Endothelial cell of umbilical vein (primary cell): ENCODE data around the gene SH3TC1. TPM values are rescaled to one million over a fixed set of nuclear protein-coding genes. Genes with fewer than 3 reads are reported as not detected.

ENCODE experiments used
- BruUV-seq: library from RNA; stranded (reverse); fragments of 400-500 nt; replicated peaks from 2 replicates; lab custom pipeline; 2021; lab: Mats Ljungman, UMichigan
- CTCF ChIA-PET: fragments of 300-600, 350-600 bp; sonication (Branson Sonifier 250); formaldehyde crosslinking; loops from one replicate; lab custom pipeline; 2021; ENCODE audit warnings: antibody characterized with exemption, inconsistent platforms; lab: Charles Lee
- POLR2A ChIA-PET: fragments of 300-600, 350-600 bp; sonication (Branson Sonifier 250); formaldehyde crosslinking; loops from one replicate; lab custom pipeline; 2021; ENCODE audit warnings: antibody characterized with exemption, inconsistent platforms; lab: Charles Lee
- DNase-seq: peaks from one replicate; pipeline ENCODE4 v3.0.0-alpha.2; 2011; ENCODE audit warnings: low read depth, low spot score
- FAIRE-seq: peaks from 2 replicates; lab custom pipeline; 2011; peaks lifted over from hg19 to GRCh38; lab: Jason Lieb, UNC
- H2AFZ ChIP-seq: 2 replicates; pipeline ENCODE4 v1.6.0; 2012; ENCODE audit warnings: low read depth, low read length, control low read depth, inconsistent platforms
- H3K27ac ChIP-seq: 2 replicates; pipeline ENCODE4 v1.5.1; 2011; ENCODE audit warnings: low read depth, mild to moderate bottlenecking, control low read depth, low read length, moderate library complexity; ENCODE audit not compliant: insufficient read depth
- H3K27me3 ChIP-seq, 2 experiments: 2 replicates each; pipeline versions ENCODE4 v1.6.0 to v1.6.1; 2011; ENCODE audit warnings: low read length in 2 of 2, mixed read lengths in 1 of 2; ENCODE audit not compliant: control insufficient read depth in 2 of 2, insufficient read depth in 2 of 2
- H3K36me3 ChIP-seq, 2 experiments: 2 replicates in 1 of 2; 3 replicates in 1 of 2; pipeline ENCODE4 v1.5.1; 2011; ENCODE audit warnings: low read length in 2 of 2, mild to moderate bottlenecking in 1 of 2, moderate library complexity in 1 of 2; ENCODE audit not compliant: control insufficient read depth in 2 of 2, insufficient read depth in 2 of 2; ENCODE audit errors: extremely low read depth in 1 of 2
- H3K4me1 ChIP-seq: 3 replicates; pipeline ENCODE4 v1.5.1; 2011; ENCODE audit warnings: mild to moderate bottlenecking, low read length; ENCODE audit not compliant: control insufficient read depth, insufficient read depth; ENCODE audit errors: extremely low read depth
- H3K4me2 ChIP-seq: 2 replicates; pipeline ENCODE4 v1.6.1; 2011; ENCODE audit warnings: low read length, control low read depth, mixed read lengths; ENCODE audit not compliant: insufficient read depth
- H3K4me3 ChIP-seq, 3 experiments: fragments of 200-600 bp in 1 of 3; sonication (generic), shearing (Covaris generic) in 1 of 3; replicated peaks in 1 of 3; 2 replicates each; pipeline ENCODE4 v1.5.1; 2011 to 2016; ENCODE audit warnings: control low read depth in 3 of 3, low read length in 3 of 3, mild to moderate bottlenecking in 2 of 3, inconsistent platforms in 1 of 3, low read depth in 1 of 3, moderate library complexity in 1 of 3; ENCODE audit not compliant: insufficient read depth in 1 of 3
- H3K79me2 ChIP-seq: 2 replicates; pipeline ENCODE4 v1.6.0; 2012; ENCODE audit warnings: low read length, inconsistent platforms; ENCODE audit not compliant: control insufficient read depth, insufficient read depth
- H3K9ac ChIP-seq: replicated peaks from 2 replicates; pipeline ENCODE3; 2011; ENCODE audit warnings: low read length, control low read depth; ENCODE audit not compliant: insufficient read depth; ENCODE audit errors: extremely low read depth
- H3K9me1 ChIP-seq: replicated peaks from 3 replicates; pipeline ENCODE4 v1.6.0; 2011; ENCODE audit warnings: mild to moderate bottlenecking, low read length; ENCODE audit not compliant: control insufficient read depth, insufficient read depth; ENCODE audit errors: extremely low read depth
- H3K9me3 ChIP-seq: replicated peaks from 2 replicates; pipeline ENCODE4 v1.5.1; 2012; ENCODE audit warnings: low read length, inconsistent platforms; ENCODE audit not compliant: control insufficient read depth, insufficient read depth
- H4K20me1 ChIP-seq: replicated peaks from 2 replicates; pipeline ENCODE3; 2011; ENCODE audit warnings: mild to moderate bottlenecking, low read length; ENCODE audit not compliant: control insufficient read depth, insufficient read depth; ENCODE audit errors: extremely low read depth
- dilution Hi-C: fragments of 300-500 bp; cut with MboI; formaldehyde crosslinking; loops from one replicate; pipeline ENCODE4 v1.15.0; 2019; ENCODE audit warnings: low sequenced_read_pairs; ENCODE audit not compliant: extremely low pct_ligation_motif_present
- intact Hi-C: fragments of 100-400 bp; cut with micrococcal nuclease; formaldehyde crosslinking; loops from one replicate; pipeline ENCODE4 v1.10.0; 2022
- polyA plus RNA-seq, 4 experiments: library from polyadenylated mRNA; depleted of rRNA in 3 of 4; stranded (reverse) in 3 of 4; unstranded in 1 of 4; fragments of >200 nt; gene quantifications; 2 replicates each; pipeline versions ENCODE4 v1.2.1 to v1.2.3, GENCODE V29; 2011 to 2012; ENCODE audit warnings: missing spikeins in 1 of 4
- total RNA-seq: library from RNA; stranded (reverse); gene quantifications from 2 replicates; pipeline ENCODE4 v1.2.3, GENCODE V29; 2021
- TF ChIP-seq, protein P1 (sequence below), 2 donors: IDR thresholded peaks; 1 replicate in 1 of 2; 2 replicates in 1 of 2; pipeline ENCODE4 v1.5.1; 2011; ENCODE audit warnings: low read length in 2 of 2, mild to moderate bottlenecking in 2 of 2, moderate library complexity in 2 of 2, control low read depth in 1 of 2, inconsistent platforms in 1 of 2, low read depth in 1 of 2; ENCODE audit not compliant: insufficient read depth in 1 of 2; ENCODE audit errors: extremely low read depth in 1 of 2

Gene SH3TC1
- total and polyA plus RNA-seq, 2 donors (not counting 3 experiments of a cell fraction or from before 2014, with no cell fraction given) = 96.5 to 192 TPM

- no peak for FAIRE-seq
- POLR2A ChIA-PET = no interaction called here
- BruUV-seq = no TSS peak
These were observed 25.3 kb downstream of the SH3TC1 start for GRCh38 chr4:8224267-8224974.

More at GRCh38 chr4:8224267-8224974, 25.3 kb downstream of the SH3TC1 start:
- H3K4me2 ChIP-seq = no peak overlapping the region
- no peaks in the 10 kb centered on the region for H4K20me1 ChIP-seq
- H3K27me3 ChIP-seq = no peaks in the 10 kb centered on the region
- no peaks in the 10 kb centered on the region for H3K9me3 ChIP-seq
- H3K9ac ChIP-seq = no peak overlapping the region
- no peak overlapping the region for H3K27ac ChIP-seq
- no peaks in the 10 kb centered on the region for H3K9me1 ChIP-seq
- H3K4me1 ChIP-seq = peaks cover 6% of the 10 kb centered on the region
- no peak overlapping the region for H2AFZ ChIP-seq
- no peak for DNase-seq
- CTCF ChIA-PET = interaction anchor here (0.8 to 3.3 kb wide), 3 partner anchors 34 to 48 kb away, joined by 3 to 24 read pairs (median 3); no protein-coding TSS in a partner anchor
- dilution Hi-C loops = no loop called here
- peaks cover 4% of the 10 kb centered on the region for H3K79me2 ChIP-seq
- H3K36me3 ChIP-seq = peaks cover 40 to 83% of the 10 kb centered on the region in 2 experiments
- intact Hi-C loops = no loop called here
- H3K4me3 ChIP-seq = no peak overlapping the region
- TF ChIP-seq, protein P1, sequence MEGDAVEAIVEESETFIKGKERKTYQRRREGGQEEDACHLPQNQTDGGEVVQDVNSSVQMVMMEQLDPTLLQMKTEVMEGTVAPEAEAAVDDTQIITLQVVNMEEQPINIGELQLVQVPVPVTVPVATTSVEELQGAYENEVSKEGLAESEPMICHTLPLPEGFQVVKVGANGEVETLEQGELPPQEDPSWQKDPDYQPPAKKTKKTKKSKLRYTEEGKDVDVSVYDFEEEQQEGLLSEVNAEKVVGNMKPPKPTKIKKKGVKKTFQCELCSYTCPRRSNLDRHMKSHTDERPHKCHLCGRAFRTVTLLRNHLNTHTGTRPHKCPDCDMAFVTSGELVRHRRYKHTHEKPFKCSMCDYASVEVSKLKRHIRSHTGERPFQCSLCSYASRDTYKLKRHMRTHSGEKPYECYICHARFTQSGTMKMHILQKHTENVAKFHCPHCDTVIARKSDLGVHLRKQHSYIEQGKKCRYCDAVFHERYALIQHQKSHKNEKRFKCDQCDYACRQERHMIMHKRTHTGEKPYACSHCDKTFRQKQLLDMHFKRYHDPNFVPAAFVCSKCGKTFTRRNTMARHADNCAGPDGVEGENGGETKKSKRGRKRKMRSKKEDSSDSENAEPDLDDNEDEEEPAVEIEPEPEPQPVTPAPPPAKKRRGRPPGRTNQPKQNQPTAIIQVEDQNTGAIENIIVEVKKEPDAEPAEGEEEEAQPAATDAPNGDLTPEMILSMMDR (IDR thresholded peaks at IDR 0.05; ENCODE audit: extremely low read depth in 1 of 2, insufficient read depth in 1 of 2, low read depth in 1 of 2, low read length in 2 of 2) = no peak
